ENCODE results near the gene DNALI1.

The DNALI1 gene

DNA sequence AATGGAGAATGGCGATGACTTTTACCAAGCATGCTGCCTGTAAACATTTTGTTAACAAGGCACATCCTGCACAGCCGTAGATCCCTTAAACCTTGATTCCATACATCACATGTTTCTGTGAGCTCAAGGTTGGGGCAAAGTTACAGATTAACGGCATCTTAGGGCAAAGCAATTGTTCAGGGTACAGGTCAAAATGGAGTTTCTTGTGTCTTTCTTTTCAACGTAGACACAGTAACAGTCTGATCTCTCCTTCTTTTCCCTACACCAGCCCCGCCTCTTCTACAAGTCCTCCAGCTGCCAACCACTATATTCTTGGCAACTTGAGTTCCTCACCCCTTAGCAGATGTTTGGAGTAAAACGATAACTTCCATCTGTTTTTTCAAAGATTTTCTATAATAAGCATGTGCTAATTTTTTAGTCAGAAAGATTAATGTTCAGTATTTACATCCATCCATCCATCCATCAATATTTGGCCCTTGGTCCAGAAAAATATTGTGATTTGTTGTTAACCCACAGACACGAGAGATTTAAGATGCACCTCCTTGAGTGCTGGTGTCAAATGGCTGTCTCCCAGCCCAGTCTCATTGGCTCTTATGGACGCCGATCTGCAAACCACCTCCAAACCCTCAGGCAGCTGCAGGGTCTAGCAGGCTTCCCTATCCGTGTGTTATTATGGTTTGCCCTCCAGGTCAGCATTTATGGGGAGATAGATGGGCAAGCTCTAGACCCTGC is 3.8 kb downstream of the DNALI1 start (continued):
- TF ChIP-seq ZNF626 (tag by site-specific recombination; IDR thresholded peaks at IDR 0.05) (no peak), ZNF76 (tag by site-specific recombination; IDR thresholded peaks at IDR 0.05; ENCODE audit: borderline replicate concordance, low read depth) (no peak), ZNF776 (tag by site-specific recombination; IDR thresholded peaks at IDR 0.05; ENCODE audit: borderline replicate concordance) (no peak)

DNA sequence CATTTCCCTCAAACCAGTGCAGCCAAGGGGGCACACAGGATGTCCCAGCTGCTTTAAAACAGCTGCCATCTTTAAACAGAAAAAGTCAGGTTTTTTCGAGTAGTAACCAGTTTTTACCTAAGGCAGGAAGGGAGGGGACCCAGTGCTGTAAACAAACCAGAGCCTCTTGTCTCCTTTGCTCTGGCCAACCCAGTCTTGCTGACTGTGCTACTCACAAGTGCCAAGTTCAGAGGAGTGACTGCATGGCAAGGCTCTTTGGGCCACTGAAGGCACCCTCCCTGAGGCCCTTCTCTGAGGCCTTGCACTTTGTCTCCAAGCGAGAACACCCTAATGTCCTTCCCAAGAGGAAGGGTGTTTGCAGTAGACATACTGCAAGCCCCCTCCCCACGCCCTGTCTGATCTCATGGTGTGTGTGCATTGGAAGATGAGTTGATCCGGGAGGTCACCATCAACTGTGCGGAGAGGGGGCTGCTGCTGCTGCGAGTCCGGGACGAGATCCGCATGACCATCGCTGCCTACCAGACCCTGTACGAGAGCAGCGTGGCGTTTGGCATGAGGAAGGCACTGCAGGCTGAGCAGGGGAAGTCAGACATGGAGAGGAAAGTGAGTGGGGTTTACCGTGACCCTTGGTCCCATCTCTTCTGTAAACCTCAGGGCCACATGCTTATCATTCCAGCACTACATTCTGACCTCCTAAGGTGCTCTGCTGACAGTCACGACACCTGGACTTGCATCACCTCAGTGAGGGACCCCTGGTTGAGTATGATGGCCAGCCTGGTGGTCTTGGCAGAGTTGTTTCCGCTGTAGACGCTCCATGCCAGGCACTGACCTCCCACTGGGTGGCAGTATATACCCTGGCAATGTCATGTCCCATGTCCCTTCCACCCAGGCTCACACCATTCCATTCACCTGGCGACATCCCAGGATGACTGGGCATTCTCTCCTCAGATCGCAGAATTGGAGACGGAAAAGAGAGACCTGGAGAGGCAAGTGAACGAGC is 4.7 kb downstream of the DNALI1 start:
- no peak overlapping the region for H3K4me3 ChIP-seq (ENCODE audit: low read depth, low read length)
- TF ChIP-seq ZNF548 (tag by site-specific recombination; IDR thresholded peaks at IDR 0.05) (no peak), TRIM28 (IDR thresholded peaks at IDR 0.05; ENCODE audit: borderline replicate concordance, low read length) (0 out of 2 replicates have a peak, but pooled peaks have one; percentile 30), ZBTB17 (tag by site-specific recombination; IDR thresholded peaks at IDR 0.05) (peak; percentile 18; the same call in 1 of the 2 replicates), ZNF654 (tag by site-specific recombination; IDR thresholded peaks at IDR 0.05; ENCODE audit: low read depth) (peak; percentile 59), ZNF2 (tag by site-specific recombination; IDR thresholded peaks at IDR 0.05) (no peak), ZNF529 (tag by site-specific recombination; IDR thresholded peaks at IDR 0.05; ENCODE audit: insufficient replicate concordance) (no peak)
- TF ChIP-seq, protein P1, sequence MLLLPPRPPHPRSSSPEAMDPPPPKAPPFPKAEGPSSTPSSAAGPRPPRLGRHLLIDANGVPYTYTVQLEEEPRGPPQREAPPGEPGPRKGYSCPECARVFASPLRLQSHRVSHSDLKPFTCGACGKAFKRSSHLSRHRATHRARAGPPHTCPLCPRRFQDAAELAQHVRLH (tag by site-specific recombination; IDR thresholded peaks at IDR 0.05): peak; percentile 56; the same call in 1 of the 2 replicates
- TF ChIP-seq, protein P2, sequence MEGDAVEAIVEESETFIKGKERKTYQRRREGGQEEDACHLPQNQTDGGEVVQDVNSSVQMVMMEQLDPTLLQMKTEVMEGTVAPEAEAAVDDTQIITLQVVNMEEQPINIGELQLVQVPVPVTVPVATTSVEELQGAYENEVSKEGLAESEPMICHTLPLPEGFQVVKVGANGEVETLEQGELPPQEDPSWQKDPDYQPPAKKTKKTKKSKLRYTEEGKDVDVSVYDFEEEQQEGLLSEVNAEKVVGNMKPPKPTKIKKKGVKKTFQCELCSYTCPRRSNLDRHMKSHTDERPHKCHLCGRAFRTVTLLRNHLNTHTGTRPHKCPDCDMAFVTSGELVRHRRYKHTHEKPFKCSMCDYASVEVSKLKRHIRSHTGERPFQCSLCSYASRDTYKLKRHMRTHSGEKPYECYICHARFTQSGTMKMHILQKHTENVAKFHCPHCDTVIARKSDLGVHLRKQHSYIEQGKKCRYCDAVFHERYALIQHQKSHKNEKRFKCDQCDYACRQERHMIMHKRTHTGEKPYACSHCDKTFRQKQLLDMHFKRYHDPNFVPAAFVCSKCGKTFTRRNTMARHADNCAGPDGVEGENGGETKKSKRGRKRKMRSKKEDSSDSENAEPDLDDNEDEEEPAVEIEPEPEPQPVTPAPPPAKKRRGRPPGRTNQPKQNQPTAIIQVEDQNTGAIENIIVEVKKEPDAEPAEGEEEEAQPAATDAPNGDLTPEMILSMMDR (tag by site-specific recombination; IDR thresholded peaks at IDR 0.05): peak; percentile 59; the same call in 1 of the 2 replicates
- peaks cover 0 to 41% of the 10 kb centered on the region in 2 experiments; a peak in 1 of 3 replicates for H3K36me3 ChIP-seq (ENCODE audit: control insufficient read depth in 2 of 2, insufficient read depth in 1 of 2, low read length in 2 of 2)
- no peak overlapping the region for H3K27ac ChIP-seq (ENCODE audit: extremely low read depth, low read depth, low read length)
- H3K4me1 ChIP-seq (ENCODE audit: control insufficient read depth, insufficient read depth, low read length): no peaks in the 10 kb centered on the region
- ChIA-PET POLR2A (no interaction called here), CTCF (interaction anchor here (0.6 kb wide), 2 partner anchors 18 to 120 kb away, joined by 3 read pairs; no protein-coding TSS in a partner anchor)
- no peaks in the 10 kb centered on the region for H3K9me3 ChIP-seq (ENCODE audit: control insufficient read depth, insufficient read depth, low read depth, low read length)

DNA sequence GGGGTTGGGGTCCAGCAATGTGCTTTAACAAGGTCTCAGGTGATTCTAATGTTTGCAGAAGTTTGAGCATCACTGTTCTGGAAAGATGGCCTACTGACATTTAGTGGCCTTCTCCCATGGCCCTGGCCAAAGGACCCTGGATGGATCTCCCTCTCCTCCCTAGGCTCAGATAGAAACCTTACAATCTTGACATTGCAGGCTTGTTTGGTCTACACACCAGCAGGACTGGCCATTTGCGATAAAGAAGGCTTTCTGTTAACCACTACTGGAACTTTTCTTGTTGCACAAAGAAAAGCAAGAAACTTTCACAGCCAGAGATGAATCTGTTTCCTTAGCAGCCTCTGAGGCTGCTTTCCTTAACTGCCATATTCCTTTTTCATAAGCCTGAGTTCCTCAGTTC is 6.2 kb downstream of the DNALI1 start:
- H3K36me3 ChIP-seq (ENCODE audit: control insufficient read depth in 2 of 2, insufficient read depth in 1 of 2, low read length in 2 of 2): peaks cover 6 to 56% of the 10 kb centered on the region in 2 experiments; a peak in 2 of 3 replicates
- ChIA-PET CTCF (no interaction called here), POLR2A (interaction anchor here (1.1 kb wide), 1 partner anchor 203 kb away, joined by 3 read pairs; no protein-coding TSS in a partner anchor)
- H3K27ac ChIP-seq (ENCODE audit: extremely low read depth, low read depth, low read length): no peak overlapping the region
- no peaks in the 10 kb centered on the region for H3K4me1 ChIP-seq (ENCODE audit: control insufficient read depth, insufficient read depth, low read length)
- no peak for TF ChIP-seq ZIC2 (tag by site-specific recombination; IDR thresholded peaks at IDR 0.05)
- no peak overlapping the region for H3K4me3 ChIP-seq (ENCODE audit: low read depth, low read length)
- H3K9me3 ChIP-seq (ENCODE audit: control insufficient read depth, insufficient read depth, low read depth, low read length): no peaks in the 10 kb centered on the region

DNA sequence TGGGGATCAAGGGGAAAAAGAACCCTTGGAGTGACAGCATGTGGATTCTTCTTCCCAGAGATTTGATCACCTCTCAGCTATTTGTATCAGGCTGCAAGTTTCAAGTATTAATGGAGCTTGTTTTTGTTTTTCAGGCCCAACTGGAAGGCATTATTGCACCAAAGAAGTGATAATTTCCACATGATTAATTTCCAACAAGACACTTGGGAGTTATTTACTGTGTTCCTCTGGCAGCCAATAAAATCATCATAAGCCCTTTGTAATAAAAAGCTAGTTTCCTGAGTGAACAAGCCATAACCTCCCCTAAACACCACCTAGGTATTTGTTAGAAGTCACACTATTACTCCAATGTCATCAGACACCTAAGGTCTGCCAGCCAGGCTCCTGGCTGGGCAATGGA is 8.2 kb downstream of the DNALI1 start:
- no peak overlapping the region for H3K4me3 ChIP-seq (ENCODE audit: low read depth, low read length)
- no peaks in the 10 kb centered on the region for H3K4me1 ChIP-seq (ENCODE audit: control insufficient read depth, insufficient read depth, low read length)
- no peak overlapping the region for H3K27ac ChIP-seq (ENCODE audit: extremely low read depth, low read depth, low read length)
- POLR2A ChIA-PET: interaction anchor here (1.2 kb wide), 1 partner anchor 11 kb away, joined by 6 read pairs; the partner anchor contains the start of gene SNIP1
- H3K36me3 ChIP-seq (ENCODE audit: control insufficient read depth in 2 of 2, insufficient read depth in 1 of 2, low read length in 2 of 2): peaks cover 19 to 76% of the 10 kb centered on the region in 2 experiments; a peak in 2 of 3 replicates
- no peaks in the 10 kb centered on the region for H3K9me3 ChIP-seq (ENCODE audit: control insufficient read depth, insufficient read depth, low read depth, low read length)
- CTCF ChIA-PET: interaction anchor here (1.0 to 1.2 kb wide), 2 partner anchors 9 to 130 kb away, joined by 3 to 7 read pairs; no protein-coding TSS in a partner anchor
- TF ChIP-seq, protein P3, sequence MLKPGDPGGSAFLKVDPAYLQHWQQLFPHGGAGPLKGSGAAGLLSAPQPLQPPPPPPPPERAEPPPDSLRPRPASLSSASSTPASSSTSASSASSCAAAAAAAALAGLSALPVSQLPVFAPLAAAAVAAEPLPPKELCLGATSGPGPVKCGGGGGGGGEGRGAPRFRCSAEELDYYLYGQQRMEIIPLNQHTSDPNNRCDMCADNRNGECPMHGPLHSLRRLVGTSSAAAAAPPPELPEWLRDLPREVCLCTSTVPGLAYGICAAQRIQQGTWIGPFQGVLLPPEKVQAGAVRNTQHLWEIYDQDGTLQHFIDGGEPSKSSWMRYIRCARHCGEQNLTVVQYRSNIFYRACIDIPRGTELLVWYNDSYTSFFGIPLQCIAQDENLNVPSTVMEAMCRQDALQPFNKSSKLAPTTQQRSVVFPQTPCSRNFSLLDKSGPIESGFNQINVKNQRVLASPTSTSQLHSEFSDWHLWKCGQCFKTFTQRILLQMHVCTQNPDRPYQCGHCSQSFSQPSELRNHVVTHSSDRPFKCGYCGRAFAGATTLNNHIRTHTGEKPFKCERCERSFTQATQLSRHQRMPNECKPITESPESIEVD (tag by site-specific recombination; IDR thresholded peaks at IDR 0.05): peak; percentile 79
- TF ChIP-seq SP7 (tag by site-specific recombination; IDR thresholded peaks at IDR 0.05): 0 out of 2 replicates have a peak, but pooled peaks have one; percentile 13
- TF ChIP-seq, protein P4, sequence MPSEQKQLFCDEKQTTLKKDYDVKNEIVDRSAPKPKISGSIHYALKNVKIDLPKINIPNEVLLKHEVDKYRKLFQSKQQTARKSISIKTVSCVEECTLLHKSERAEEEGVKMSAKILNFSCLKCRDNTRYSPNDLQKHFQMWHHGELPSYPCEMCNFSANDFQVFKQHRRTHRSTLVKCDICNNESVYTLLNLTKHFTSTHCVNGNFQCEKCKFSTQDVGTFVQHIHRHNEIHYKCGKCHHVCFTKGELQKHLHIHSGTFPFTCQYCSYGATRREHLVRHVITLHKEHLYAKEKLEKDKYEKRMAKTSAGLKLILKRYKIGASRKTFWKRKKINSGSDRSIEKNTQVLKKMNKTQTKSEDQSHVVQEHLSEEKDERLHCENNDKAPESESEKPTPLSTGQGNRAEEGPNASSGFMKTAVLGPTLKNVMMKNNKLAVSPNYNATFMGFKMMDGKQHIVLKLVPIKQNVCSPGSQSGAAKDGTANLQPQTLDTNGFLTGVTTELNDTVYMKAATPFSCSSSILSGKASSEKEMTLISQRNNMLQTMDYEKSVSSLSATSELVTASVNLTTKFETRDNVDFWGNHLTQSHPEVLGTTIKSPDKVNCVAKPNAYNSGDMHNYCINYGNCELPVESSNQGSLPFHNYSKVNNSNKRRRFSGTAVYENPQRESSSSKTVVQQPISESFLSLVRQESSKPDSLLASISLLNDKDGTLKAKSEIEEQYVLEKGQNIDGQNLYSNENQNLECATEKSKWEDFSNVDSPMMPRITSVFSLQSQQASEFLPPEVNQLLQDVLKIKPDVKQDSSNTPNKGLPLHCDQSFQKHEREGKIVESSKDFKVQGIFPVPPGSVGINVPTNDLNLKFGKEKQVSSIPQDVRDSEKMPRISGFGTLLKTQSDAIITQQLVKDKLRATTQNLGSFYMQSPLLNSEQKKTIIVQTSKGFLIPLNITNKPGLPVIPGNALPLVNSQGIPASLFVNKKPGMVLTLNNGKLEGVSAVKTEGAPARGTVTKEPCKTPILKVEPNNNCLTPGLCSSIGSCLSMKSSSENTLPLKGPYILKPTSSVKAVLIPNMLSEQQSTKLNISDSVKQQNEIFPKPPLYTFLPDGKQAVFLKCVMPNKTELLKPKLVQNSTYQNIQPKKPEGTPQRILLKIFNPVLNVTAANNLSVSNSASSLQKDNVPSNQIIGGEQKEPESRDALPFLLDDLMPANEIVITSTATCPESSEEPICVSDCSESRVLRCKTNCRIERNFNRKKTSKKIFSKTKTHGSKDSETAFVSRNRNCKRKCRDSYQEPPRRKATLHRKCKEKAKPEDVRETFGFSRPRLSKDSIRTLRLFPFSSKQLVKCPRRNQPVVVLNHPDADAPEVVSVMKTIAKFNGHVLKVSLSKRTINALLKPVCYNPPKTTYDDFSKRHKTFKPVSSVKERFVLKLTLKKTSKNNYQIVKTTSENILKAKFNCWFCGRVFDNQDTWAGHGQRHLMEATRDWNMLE (tag by site-specific recombination; conservative IDR thresholded peaks at IDR 0.05; ENCODE audit: low read depth): no peak

All from HEK293 (cell line).